GM12801 (cell line): ENCODE data around the gene SLC6A19.

ENCODE experiments used
- TF ChIP-seq, protein P1 (sequence below): IDR thresholded peaks from one replicate; pipeline ENCODE4 v1.5.1; 2011; ENCODE audit warnings: control low read depth; ENCODE audit not compliant: insufficient read length; ENCODE audit errors: extremely low read depth

The SLC6A19 gene

DNA sequence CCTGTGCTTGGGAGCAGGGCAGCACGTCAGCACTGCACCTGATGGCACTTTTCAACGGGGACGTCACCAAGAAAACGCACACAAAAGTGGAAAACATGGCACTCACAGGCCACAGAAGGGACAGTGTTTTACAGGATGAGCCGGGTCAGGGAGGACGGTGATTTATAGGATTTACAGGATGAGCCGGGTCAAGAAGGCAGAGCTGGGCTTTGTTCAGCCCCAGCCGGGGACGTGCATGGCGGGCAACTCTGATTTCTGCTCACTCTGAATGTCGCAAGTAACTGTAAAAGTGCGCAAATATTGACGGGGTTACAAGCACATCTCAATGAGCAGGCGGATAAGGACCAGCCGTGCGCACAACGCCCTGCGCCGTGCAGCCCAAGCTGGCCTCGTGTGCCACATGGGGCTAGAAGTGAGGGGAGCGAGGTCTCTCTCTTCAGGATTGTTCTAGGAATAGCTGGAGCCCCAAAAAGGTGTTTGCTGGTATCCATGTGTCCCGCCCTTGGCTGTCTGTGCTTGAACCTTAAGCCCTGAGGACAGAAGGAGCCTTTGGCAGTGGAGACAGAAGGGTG, 40.2 kb downstream of the SLC6A19 start:
- TF ChIP-seq, protein P1, sequence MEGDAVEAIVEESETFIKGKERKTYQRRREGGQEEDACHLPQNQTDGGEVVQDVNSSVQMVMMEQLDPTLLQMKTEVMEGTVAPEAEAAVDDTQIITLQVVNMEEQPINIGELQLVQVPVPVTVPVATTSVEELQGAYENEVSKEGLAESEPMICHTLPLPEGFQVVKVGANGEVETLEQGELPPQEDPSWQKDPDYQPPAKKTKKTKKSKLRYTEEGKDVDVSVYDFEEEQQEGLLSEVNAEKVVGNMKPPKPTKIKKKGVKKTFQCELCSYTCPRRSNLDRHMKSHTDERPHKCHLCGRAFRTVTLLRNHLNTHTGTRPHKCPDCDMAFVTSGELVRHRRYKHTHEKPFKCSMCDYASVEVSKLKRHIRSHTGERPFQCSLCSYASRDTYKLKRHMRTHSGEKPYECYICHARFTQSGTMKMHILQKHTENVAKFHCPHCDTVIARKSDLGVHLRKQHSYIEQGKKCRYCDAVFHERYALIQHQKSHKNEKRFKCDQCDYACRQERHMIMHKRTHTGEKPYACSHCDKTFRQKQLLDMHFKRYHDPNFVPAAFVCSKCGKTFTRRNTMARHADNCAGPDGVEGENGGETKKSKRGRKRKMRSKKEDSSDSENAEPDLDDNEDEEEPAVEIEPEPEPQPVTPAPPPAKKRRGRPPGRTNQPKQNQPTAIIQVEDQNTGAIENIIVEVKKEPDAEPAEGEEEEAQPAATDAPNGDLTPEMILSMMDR: no peak

DNA sequence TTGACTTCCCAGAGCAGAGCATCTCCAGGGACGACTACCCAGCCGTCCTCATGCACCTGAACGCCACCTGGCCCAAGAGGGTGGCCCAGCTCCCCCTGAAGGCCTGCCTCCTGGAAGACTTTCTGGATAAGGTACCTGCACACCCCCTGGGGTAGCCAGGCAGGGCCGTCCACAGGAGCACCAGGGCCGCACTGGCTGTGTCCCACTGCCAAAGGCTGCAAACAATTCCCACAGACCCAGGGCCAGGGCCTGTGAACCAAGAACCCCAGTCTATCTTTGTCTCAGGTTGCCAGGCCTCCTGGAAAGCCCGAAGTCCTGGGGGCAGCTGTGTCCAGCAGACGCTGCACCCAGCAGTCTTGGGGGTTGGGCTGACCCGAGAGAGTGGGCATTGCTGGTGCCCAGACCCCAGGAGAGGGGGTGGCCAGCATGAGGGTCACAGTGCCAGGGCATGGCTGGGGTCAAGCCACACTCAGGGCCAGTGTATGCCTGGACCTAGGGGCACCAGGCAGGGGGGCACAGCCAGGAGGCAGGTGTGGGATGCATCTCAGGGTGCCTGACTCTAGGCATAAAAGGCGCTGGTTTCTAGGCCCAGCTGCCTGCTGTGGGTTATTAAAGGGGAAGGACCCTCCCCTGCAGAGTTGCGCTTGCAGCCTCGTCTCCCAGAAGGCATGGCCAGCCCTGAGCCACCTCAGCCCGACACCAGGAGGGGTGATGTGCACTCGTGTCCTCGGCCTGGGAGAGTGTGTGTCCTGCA, 41.5 kb downstream of the SLC6A19 start:
- TF ChIP-seq, protein P1: no peak

DNA sequence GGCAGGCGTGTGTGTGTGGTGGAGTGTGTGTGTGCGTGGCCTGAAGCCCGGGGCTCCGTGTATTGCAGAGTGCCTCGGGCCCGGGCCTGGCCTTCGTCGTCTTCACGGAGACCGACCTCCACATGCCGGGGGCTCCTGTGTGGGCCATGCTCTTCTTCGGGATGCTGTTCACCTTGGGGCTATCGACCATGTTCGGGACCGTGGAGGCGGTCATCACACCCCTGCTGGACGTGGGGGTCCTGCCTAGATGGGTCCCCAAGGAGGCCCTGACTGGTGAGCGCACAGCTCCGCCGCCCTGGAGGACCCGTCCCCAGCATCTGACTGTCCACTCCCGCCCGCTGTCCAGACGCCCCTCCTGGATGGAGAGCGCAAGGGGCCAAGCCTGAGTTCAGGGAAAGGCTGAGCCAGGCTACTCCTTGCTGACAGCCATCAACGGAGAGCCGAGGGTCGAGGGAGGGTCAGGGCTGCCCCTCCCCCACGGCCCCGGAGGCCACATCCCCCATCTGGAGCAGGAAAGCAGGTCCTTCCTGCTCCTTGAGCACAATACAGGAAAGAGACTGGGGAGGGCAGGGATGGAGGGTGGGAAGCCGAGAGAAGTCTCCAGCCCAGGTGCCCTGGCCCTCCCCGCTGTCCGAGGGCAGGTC, 42.2 kb downstream of the SLC6A19 start:
- TF ChIP-seq, protein P1: no peak

DNA sequence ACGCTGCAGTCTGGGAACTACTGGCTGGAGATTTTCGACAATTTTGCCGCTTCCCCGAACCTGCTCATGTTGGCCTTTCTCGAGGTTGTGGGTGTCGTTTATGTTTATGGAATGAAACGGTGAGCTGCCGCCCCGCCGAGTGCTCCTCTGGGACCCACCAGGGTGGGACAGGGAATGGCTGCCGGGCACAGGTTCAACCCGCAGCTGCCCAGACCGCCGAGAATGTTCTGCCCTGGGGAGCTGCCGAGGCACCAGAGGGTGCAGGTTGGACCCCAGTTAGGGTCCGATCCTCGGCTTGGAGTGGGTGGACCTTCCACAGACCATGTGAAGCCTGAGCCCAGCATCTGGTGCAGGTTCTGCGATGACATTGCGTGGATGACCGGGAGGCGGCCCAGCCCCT, 42.9 kb downstream of the SLC6A19 start:
- TF ChIP-seq, protein P1: no peak

DNA sequence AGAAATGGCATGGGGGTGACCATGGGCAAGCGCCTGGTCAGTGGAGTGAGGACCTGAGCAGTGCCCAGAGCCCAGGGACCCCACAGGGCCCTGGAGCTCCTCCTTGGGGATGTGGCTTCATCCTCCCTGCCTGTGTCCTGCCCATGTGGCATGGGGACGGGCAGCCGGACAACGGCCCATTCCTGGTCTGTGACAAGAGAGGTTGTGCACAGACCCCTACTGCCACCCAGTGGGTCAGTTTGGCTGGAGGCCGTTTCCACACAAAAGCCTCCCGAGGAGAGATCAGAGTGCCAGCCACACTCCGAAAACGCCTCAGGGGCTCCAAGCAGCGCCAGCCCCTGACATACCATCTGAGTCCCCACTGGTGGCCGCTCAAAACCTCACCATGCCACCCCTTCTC, 43.6 kb downstream of the SLC6A19 start:
- TF ChIP-seq, protein P1: no peak

DNA sequence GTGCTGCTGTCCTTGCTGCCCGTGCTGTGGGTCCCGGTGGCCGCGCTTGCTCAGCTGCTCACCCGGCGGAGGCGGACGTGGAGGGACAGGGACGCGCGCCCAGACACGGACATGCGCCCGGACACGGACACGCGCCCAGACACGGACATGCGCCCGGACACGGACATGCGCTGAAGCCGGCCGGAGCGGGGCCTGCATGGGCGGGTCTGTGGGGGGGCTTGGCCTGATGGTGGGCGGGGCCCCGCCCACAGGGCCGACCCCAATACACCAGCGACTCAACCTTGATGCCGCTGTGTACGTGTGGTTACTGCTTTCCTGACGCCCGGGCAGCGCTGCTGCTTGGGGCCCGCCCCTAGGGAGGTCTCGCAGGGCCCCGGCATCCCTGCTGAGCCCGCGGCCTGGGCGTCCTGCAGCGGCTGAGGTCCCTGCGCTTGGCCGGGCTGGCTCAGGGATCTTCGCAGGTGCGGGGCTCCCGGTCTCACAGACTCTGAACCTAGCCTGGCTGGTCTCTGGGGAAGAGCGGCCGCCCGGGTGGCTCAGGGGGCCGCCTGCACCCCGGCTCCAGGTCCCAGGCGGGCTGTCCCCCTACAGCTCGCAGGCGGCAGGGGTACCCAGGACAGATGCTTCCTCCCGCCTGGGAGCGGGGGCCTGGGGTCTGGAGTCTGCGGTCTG, 44.6 kb downstream of the SLC6A19 start:
- TF ChIP-seq, protein P1: no peak
